Coronary artery (tissue), 2 donors: ENCODE measurements around the gene SMC2.

Experiments used
- DNase-seq: peaks from one replicate; pipeline ENCODE4 v3.0.0-alpha.2; 2017; ENCODE audit warnings: low spot score
- H3K27ac ChIP-seq, 2 donors: fragments of 200-600 bp; sonication (generic); one replicate each; pipeline ENCODE4 v1.5.1; 2016 to 2019
- H3K4me3 ChIP-seq: fragments of 200-600 bp; sonication (generic); 2 replicates; pipeline ENCODE4 v1.5.1; 2016; ENCODE audit warnings: mild to moderate bottlenecking, moderate library complexity
- CTCF ChIP-seq: fragments of 200-600 bp; sonication (generic); IDR thresholded peaks from one replicate; pipeline ENCODE4 v1.5.1; 2019; ENCODE audit warnings: antibody characterized with exemption

SMC2 gene

GRCh38 chr9:104099630-104100029, 5.5 kb downstream of the SMC2 start:
- no peak overlapping the region for H3K4me3 ChIP-seq
- no peak for TF ChIP-seq CTCF
- DNase-seq = no peak
- H3K27ac ChIP-seq = no peak overlapping the region

- no peak overlapping the region for H3K4me3 ChIP-seq
- no peak for TF ChIP-seq CTCF
- H3K27ac ChIP-seq = no peak overlapping the region
- DNase-seq = no peak
Measured at GRCh38 chr9:104104360-104104759, 10.3 kb downstream of the SMC2 start.

- Histone ChIP-seq H3K4me3 (no peak overlapping the region), H3K27ac (no peak overlapping the region)
- DNase-seq = no peak
- no peak for TF ChIP-seq CTCF
Measured at GRCh38 chr9:104107799-104108198, 13.7 kb downstream of the SMC2 start.

GRCh38 chr9:104108315-104108714, 14.2 kb downstream of the SMC2 start:
- TF ChIP-seq CTCF = no peak
- H3K4me3 ChIP-seq = no peak overlapping the region
- no peak overlapping the region for H3K27ac ChIP-seq
- no peak for DNase-seq

- no peak for DNase-seq
- Histone ChIP-seq H3K4me3 (no peak overlapping the region), H3K27ac (no peak overlapping the region)
- no peak for TF ChIP-seq CTCF
Measured at GRCh38 chr9:104110509-104110908, 16.4 kb downstream of the SMC2 start.

GRCh38 chr9:104118916-104119315, 24.8 kb downstream of the SMC2 start:
- no peak for TF ChIP-seq CTCF
- H3K4me3 ChIP-seq = no peak overlapping the region
- no peak overlapping the region for H3K27ac ChIP-seq
- no peak for DNase-seq

GRCh38 chr9:104121022-104121421, 26.9 kb downstream of the SMC2 start:
- no peak for DNase-seq
- Histone ChIP-seq H3K27ac (no peak overlapping the region), H3K4me3 (no peak overlapping the region)
- TF ChIP-seq CTCF = no peak
